GM21526 (cell line): Measurements from ENCODE around the gene SLC35D2.
"Not testable (repeated sequence)": the region's sequence is repeated elsewhere in the genome, so short reads cannot be mapped to it uniquely, and the experiment has no call there.

ENCODE experiments used
- ATAC-seq: cut with Tn5 transposase; IDR thresholded peaks from one replicate; pipeline ENCODE4 v1.9.1; 2021; ENCODE audit warnings: moderate library complexity; ENCODE audit not compliant: unreplicated experiment, low FRiP score

Gene SLC35D2

GRCh38 chr9:96318921-96319565 lies 64.5 kb downstream of the SLC35D2 start:
- no peak for ATAC-seq

GRCh38 chr9:96317335-96317980 lies 66.1 kb downstream of the SLC35D2 start:
- no peak for ATAC-seq

- ATAC-seq = no peak
These were observed 73.7 kb downstream of the SLC35D2 start for GRCh38 chr9:96309850-96310249.

GRCh38 chr9:96306958-96307357 lies 76.6 kb downstream of the SLC35D2 start:
- ATAC-seq = not testable (repeated sequence)

GRCh38 chr9:96305171-96305570 lies 78.3 kb downstream of the SLC35D2 start:
- no peak for ATAC-seq

GRCh38 chr9:96304230-96304629 lies 79.3 kb downstream of the SLC35D2 start:
- no peak for ATAC-seq

GRCh38 chr9:96302021-96302420 lies 81.5 kb downstream of the SLC35D2 start, which contains the start of gene HSD17B3:
Gene HSD17B3 (minus strand): TSS chr9:96302176. CDS start chr9:96302104, 72 bp downstream.
- no peak for ATAC-seq

GRCh38 chr9:96299823-96300222 lies 83.7 kb downstream of the SLC35D2 start:
- ATAC-seq = no peak

GRCh38 chr9:96294159-96294545 lies 89.4 kb downstream of the SLC35D2 start:
- ATAC-seq = no peak

GRCh38 chr9:96293498-96294158 lies 89.9 kb downstream of the SLC35D2 start:
- no peak for ATAC-seq

- no peak for ATAC-seq
These were observed 94.1 kb downstream of the SLC35D2 start for GRCh38 chr9:96289392-96289791.

GRCh38 chr9:96281641-96282040 lies 101.9 kb downstream of the SLC35D2 start:
- no peak for ATAC-seq

- ATAC-seq = no peak
These were observed 103.6 kb downstream of the SLC35D2 start for GRCh38 chr9:96279932-96280331.

- no peak for ATAC-seq
These were observed 108.6 kb downstream of the SLC35D2 start for GRCh38 chr9:96274939-96275338.
